CD1c-positive myeloid dendritic cell (primary cell): Measurements from ENCODE around the gene NRXN2.

Source experiments
- DNase-seq: peaks from one replicate; pipeline ENCODE4 v3.0.0-alpha.2; 2016; ENCODE audit errors: extremely low spot score

Gene NRXN2

DNA sequence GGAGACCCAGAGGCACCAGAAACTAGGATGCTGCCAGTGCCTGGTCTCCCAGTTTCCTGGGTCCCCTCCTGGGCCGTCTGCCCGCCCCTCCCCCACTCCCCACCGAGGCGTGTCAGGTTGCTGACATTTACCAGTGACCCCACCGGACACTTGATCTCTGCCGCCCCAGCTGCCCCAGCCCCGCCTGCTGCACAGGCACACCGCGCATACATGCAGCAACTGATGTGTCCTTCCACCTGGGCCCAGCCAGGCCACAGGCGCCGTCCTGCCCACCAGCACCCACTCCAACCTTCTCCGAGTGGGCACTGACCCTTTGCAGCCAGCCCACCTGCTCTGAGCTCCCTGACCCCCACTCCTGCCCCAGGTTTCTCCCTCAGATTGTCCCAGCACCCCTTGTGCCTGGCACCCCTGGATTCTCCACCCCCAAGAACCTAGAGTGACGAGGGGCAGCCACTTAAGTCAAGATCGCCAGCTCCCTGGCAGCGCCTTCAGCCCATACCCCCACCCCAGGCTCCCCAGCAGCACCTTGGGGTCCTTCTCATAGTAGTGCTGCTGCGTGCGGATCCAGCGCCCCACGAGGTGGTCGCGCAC is 36.2 kb upstream of the NRXN2 start:
- no peak for DNase-seq

DNA sequence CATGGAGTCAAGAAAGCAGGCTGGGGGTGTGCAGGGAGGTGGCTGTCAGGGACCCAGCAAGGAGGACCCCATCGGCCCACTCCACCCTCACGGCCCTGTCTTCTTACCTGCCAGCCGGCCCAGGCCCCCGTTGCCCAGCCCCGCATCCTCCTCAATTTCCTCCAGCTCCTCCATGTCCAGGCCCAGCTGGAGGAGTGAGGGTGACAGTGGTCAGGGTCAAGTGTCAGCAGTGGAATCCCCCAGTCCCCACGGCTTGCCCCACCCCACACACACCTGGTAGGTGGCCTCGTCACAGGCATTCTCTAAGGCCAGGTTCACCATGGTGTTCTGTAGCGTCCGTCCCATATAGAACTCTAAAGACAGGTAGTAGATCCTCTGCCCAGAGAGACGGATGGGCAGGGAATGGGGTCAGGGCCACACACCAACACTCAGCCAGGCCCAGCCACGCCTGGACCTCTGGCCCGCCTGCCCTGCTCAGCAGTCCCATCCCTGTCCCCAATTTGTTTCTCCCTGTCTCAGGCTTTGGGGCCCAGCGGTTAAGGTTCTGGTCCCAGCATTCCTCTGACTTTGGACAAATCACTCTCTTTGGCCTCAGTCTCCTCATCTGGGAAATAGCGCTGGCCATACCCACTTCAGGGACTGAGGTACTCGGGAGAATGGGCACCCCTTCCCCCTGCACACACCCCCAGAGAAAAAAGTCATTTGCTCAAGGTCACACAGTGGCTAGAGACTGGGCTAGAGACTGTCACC is 35.5 kb upstream of the NRXN2 start:
- no peak for DNase-seq

DNA sequence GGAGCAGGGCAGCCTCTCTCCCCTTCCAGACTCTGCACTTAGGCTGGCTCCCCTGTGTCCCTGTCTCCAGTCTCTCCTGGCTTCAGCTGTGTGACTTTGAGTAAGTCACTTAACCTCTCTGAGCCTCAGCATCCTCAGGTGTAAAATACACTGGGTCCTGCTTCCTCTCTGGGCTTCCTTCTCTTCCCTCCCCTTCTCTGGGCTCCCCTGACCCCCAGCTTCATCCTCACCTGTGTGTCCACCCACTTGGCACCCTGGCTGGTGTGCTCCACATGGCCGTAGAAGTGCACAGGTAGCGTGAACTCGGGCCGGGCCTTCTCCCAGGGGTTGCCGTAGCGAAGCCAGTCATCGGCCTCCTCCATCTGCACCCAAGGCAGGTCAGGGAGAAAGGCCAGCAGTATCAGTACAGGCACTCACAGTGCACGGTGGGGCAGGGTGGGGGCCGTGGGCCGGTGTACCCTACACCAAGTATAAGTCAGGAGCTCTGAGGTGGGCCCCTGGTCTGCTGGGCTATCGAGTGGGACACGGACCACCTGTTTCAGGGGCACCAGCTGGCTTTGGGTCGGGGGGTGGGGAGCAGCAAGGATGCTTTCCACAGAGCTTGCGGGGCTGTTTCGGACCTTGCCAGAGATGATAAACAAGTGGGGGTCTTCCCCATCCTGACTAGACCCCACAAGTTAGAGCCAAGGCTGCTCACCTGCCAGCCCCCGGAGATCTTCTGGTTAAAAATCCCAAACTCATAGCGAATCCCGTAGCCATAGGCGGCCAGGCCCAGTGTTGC is 34.7 kb upstream of the NRXN2 start:
- no peak for DNase-seq

DNA sequence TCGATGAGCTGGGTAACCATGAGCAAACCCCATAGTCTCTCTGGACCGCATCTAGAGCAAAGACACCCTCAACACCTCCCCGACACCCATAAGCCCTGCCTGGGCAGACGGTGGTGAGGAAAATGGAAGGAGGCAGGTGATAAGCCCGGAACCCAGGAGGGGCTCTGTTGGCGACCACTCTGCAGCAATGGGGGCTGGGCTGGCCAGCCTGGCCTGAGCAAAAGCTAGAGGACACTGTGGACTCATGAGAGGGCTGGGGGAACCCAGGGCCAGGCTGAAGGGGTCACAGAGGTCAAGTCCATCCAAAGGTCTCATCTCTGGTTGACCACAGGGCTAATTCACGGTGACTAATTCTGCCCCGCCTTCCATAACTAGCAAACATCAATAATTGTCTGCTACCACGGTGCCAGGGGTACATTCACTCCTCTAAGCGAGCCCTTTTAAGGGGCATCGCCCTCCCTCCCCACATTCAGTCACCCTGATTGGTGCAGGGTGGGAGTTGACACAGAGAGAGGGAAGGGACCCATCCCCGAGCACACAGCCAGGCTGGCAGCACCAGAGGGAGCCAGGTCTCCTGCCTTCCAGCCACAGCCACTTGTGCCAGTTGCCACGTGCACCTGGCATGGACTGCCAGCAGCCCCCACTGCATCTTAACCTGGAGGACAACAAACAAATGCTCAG is 32.8 kb upstream of the NRXN2 start:
- no peak for DNase-seq

DNA sequence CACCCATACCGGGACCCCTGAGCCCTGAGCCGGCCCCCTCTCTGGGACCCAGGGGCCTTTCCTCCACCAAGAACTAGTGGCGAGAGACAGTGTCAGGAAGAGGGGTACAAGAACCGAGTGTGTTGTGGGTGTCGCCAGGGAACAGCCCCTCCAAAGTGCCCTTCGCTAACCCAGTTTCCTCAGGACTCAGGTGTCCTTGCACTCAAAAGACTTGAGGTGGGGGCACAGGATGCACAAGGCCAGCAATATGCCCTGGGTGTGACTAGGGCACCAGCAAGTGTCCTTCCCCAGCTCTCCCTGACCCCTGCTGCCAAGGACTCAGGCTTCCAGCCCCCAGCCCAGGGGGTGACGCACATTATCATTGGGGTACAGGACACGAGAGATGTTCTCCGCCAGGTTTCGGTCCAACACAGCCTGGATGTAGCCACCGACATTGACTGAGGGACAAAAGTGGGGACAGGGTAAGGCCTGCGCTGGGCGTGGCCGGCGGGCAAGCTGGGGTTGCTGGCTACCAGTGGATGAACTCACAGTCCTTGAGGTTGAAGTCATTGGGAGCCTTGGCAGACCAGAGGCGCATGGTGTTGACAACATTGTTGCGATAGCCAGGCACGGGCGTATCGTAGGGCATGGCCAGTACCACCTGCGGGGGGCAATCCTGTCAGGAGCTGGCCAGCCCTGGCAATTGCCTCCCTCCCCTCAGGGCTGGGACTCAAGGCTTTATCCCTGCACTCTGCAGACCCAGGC is 32.1 kb upstream of the NRXN2 start:
- DNase-seq = no peak

DNA sequence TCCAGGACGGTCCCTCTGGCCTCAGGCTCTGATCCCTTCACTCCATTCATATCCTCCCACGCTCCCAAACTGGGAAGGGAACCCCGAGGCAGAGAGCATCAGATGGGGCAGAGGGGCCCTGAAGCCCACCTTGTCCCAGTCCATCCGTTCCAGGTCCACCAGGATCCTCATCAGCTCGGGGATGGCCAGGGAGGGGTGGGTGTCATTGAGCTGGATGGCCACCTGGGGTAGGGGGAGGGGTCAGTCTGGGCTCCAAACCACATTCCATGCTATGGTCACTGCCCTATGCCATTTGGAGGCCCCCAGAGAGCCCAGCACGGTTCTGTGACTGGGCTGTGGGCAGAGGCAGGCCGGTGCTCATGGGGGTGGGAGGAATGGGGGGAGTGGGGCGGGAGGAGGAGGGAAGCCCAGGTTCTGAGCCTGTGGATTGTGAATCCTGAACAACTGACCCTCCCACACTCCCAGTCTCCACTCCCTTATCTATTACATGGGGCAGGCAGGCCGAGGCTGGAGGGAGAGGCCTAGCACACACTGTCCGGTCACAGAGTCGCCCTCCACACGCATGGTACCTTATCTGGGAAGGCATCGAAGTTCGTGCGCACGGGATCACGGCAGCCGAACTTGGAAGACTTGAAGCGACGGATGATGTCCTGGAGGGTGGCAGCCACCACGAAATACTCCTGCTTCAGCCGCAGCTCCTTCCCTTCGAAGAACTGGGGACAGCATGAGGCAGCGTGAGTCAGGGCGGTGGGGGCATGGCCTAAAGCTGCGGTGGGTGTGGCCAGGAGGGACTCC is 31.3 kb upstream of the NRXN2 start:
- no peak for DNase-seq

DNA sequence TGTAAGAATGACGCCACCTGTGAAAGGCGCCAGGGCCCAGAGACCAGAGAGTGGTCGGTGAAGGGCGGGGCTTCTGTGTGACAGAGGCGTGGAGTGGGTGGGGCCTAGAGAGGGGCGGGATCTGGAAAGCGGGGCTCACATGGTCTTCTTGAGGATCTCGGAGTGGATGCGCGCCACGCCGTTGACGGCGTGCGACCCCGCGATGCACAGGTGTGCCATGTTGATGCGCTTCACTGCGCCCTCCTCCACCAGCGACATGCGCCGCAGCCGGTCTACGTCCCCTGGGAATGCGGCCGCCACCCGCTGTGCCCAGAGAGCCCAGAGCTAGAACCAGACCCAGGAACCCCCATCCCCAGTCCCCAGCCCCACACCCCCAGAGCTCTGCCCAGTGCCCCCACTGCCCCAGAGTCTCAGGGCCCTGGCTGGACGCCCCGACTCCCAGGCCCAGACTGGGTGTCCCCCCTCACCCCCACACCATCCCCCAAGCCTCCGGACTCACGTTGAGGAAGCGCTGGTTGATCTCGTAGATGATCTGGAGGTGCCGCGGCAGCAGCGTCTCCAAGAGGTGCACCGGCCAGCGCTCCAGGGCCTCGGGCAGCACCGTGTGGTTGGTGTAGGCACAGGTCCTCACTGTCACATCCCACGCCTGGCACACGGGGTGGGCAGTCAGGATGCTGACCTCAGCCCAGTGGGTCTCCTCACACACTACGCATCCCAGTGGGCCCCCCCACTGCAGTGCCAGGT is 30.6 kb upstream of the NRXN2 start:
- DNase-seq = no peak

DNA sequence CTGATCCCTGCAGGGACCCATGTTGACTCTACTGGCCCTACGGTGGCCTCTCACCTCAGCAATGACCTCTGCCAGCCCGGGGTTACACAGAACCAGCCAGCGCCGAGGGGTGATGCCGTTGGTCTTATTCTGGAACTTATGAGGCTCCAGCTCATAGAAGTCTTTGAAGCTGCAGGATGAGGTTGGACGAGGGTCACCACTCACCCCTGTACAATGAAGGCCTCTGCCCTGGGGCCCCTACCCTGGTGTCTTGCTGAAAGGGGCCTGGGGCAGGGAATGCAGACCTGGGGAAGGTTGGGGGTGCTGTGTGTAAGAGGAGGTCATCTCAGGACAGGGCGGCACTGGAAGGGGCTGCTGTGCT is 30.0 kb upstream of the NRXN2 start:
- no peak for DNase-seq

DNA sequence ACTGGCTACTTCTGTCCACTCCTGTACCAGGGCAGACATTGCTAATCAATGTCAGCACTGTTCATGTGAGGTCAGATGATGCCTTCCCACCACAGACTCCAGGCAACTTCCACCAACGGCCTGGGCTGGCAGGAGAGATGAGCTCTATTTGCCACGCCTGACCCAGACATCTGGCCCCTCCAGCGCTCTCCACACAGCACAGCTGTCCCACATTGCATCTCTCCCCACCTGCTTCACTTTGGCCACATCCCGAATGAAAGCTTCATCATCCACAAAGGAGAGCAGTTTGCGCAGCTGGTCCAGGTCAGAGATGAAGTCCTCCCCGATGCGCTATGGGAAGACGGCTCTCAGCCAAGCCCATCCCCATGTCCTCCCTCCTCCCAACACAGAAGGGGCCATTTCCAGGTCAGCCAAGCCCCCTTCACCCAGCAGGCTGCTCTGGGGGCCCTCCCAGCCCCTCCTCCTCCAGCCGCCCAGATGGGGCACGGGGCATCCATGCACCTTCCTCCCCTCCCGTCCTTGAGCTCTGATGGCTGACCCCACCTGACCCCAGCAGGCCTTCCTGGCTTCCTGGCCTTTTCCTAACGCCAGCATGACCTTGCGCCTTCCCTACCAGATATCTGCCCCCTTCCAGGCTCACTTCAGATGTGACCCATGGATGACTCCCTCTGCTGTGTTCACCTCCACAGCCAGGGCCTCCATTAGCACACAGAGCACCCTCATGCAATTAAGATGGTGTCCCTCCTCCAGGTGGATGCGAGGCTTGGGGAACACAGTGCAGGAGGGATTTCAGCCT is 29.4 kb upstream of the NRXN2 start:
- DNase-seq = no peak

DNA sequence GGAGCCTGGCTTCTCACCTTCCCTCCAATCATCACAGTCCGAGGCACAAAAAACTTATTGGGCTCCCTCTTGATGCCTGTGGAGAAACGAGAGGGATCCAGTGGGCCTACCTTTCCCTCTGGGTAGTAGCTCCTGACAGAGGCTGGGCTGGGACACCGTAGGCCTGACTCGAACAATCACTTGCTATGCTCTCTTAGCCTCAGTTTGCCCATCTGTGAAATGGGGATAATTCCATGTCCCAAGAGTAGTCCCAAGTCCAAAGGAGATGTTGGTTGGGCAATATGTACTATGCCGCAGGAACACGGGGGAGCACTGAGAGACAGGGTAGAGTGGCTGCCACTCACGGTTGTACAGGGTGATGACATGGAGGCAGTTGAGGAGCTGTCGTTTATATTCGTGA is 28.6 kb upstream of the NRXN2 start:
- DNase-seq = no peak

DNA sequence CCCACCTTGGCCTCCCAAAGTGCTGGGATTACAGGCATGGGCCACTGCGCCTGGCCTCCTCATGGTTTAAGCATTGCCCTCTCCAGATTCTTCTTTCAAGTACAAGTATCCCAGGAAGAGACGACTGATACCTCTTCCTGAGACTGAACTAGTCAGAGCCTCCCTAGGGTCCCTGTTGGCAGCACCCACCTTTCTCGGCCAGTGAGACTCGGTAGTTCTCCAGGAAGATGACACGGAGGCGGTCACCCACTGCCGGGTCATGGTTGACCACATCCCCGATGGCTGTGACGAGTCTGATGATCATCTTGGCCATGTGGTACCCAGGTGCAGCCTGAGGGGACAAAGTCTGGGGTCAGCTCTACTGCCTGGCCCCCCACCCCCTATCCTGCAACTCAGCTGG is 28.1 kb upstream of the NRXN2 start:
- DNase-seq = no peak

DNA sequence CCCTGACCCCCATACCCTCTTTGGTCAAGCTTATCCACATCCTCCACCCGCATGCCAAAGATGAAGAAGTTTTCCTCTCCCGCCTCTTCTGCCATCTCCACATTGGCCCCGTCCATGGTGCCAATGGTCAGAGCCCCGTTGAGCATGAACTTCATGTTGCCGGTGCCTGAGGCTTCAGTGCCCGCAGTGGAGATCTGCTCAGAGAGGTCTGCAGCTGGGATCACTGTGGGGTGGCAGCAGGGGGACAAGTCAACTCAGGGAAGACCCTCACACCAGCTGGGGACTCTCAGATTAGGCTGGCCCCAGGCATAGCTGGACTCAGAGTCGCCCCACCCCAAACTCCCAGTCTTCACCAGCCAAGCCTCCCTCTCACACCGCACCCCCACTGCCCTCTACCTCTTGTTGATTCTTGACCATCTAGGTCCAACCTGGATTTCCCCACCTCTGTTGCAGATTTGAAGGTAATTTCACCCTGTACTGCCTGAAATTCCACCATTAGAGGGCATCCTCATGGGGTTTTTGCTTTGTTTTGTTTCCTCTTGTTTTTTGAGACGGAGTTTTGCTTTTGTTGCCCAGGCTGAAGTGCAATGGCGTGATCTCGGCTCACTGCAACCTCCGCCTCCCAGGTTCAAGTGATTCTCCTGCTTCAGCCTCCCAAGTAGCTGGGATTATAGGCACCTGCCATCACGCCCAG is 27.5 kb upstream of the NRXN2 start:
- no peak for DNase-seq

DNA sequence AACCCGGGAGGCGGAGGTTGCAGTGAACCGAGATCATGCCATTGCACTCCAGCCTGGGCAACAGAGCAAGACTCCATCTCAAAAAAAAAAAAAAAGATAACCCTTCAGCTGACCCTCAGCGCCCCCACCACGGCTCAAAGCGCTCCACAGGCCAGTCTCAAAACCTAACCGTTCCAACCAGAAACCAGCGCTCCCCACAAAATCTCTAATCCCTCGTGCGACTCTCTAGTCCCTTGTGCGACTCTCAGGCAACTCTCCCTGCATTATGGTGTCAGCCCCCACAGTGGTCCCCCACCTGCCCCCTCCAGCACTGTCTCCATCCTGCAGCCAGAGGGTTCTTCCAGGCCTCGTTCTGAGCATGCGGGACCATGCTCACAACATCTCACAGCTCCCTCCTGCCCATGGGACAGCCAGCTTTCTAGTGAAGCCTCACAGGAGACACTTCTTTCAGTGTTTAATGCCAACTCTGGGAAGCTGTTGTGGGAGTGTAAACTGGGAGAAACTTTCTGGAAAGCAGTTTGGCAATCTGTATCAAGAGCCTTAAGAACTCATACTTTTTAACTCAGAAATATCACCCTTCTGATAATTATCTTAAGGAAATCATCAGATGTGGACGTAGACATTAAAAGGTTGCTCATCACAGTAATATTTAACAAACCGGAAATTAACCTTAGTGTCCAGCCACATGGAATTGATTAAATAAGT is 25.1 kb upstream of the NRXN2 start:
- no peak for DNase-seq

DNA sequence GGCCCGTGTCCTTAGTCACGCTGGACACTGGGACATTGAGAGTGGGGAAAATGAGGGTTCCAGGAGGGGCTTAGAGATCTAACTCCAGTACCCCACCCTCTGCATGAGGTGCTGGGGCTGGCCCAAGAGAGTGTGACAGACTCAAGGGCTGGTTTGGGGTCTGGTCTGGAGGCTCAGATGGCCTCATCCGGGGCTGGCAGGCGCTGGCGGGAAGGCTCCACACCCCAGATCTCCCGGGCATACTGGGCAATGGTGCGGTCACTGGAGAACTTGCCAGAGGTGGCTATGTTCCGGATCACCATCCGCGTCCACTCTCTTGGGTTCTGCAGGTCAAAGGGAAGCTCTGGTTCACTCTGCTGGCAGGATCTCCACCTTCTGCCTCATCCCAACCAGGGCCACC is 23.5 kb upstream of the NRXN2 start:
- no peak for DNase-seq

DNA sequence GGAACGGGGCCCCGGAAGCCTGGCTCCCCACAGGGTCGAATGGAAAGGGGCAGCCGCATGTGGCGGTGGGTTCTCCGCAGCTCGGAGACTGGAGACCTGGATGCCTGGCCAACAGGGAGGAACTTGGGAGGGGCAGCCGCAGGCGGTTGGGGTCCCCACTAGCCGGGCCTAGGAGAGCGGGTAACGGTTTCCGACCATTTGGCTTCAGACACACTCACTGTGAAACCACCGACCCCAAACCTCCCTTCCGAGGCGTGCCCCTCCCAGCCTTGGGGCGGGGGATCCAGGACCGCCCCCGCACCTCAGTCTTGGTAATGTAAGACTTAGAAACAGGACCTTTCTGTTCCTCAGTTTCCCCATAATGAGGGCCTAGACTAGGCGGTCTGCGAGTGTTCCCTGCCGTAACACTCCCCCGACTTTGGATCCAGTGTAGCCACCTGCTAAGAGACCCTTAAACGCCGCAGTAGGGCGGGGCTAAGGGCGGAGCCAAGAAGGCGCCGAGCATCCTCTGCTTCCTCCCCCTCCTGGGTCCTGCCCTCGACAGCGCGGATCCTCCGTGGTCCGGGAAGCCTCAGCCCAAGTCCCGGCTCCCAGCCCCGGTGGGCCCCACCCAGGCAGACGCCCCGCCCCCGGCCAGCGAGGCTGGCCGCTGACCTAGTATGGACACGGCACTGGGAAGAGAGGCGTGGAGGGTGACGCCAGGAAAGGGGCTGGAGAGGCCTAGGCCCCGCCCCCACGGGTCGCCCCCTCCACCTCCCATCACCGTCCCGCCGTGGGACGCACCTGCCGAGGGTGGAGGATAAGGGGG is 22.7 kb upstream of the NRXN2 start:
- peak; percentile 59 for DNase-seq

DNA sequence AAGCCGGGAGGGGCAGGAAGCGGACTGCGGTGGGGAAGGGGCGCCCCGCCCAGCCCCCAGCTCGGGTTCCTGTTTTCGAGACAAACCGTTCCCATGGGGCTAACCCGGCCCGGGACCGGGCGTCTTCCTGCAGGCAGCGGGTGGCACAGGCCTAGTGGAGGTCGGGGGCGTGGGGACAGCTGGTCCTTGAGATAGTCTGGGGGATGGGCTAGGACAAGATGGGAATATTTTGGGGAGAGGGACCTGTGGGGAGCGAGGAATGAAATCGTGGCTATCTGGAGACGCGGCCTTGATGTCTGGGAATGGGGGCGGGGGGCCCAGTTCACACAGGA is 22.2 kb upstream of the NRXN2 start:
- peak; percentile 77 for DNase-seq

DNA sequence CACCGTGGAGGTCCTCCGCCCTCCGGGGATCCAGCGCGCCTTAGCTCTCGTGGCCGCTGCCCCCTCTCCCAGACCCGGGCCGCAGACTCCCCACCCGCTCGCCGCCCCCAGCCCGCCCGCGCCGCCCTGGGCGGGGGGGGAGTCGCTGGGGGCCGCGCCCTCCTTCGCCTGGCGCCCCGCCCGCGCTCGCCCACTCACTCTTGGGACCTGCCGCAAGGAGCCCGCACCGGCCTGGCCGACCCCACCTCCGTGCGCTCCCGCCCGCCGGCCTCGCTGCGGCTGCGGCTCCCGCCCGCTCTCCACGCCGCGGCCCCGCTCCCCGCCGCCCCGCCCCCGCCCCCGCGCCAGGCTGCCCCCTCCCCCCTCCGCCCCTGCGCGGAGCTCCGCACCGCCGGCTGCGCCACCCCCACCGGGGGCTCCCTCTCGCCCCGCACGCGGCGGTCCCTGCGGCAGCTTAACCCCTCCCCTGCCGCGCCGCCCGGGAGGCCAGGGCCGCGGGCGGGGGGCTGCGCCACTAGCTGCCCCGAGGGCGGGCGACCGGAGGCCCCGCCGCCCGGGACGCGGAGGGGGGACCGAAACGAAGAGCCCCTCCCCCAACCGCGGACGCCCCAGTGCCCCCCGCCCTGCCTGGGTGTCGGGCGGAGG is 21.7 kb upstream of the NRXN2 start:
- DNase-seq = no peak
